Psoas muscle (tissue), 8 donors: ENCODE measurements around the gene SIRT4. TPM values are rescaled to one million over a fixed set of nuclear protein-coding genes. Genes with fewer than 3 reads are reported as not detected.

ENCODE experiments used
- ATAC-seq, 4 donors: fragments of 200-7000 bp; cut with Tn5 transposase; one replicate each; pipeline ENCODE4 v1.9.1; 2020; ENCODE audit warnings: moderate library complexity in 3 of 4, mild to moderate bottlenecking in 2 of 4
- DNase-seq, 2 donors: peaks; one replicate each; pipeline ENCODE4 v3.0.0-alpha.2; 2020
- H3K27ac ChIP-seq: fragments of 200-600 bp; one replicate; pipeline ENCODE4 v1.8.0; 2022
- H3K27me3 ChIP-seq, 3 donors: fragments of 200-600 bp in 1 of 3; one replicate each; pipeline versions ENCODE4 v1.6.1 to v1.8.0; 2013 to 2022; ENCODE audit warnings: low read length in 2 of 3, mild to moderate bottlenecking in 2 of 3, moderate library complexity in 1 of 3; ENCODE audit not compliant: insufficient read depth in 3 of 3
- H3K36me3 ChIP-seq, 2 donors: fragments of 200-600 bp in 1 of 2; one replicate each; pipeline versions ENCODE4 v1.6.1 to v1.8.0; 2013 to 2022; ENCODE audit warnings: low read depth in 1 of 2, mild to moderate bottlenecking in 1 of 2, moderate library complexity in 1 of 2; ENCODE audit not compliant: insufficient read depth in 1 of 2
- H3K4me1 ChIP-seq: fragments of 200-600 bp; one replicate; pipeline ENCODE4 v1.8.0; 2022
- H3K4me3 ChIP-seq: fragments of 200-600 bp; one replicate; pipeline ENCODE4 v1.8.0; 2022; ENCODE audit warnings: mild to moderate bottlenecking
- H3K9me3 ChIP-seq: fragments of 200-600 bp; one replicate; pipeline ENCODE4 v1.8.0; 2022
- CTCF ChIP-seq: fragments of 200-600 bp; IDR thresholded peaks from one replicate; pipeline ENCODE4 v1.8.0; 2022; ENCODE audit warnings: antibody characterized with exemption
- WGBS, 3 donors: extraction: QIAGEN DNeasy Blood & Tissue Kit; methylation state at CpG; one replicate each; pipeline versions ENCODE4 v1.1.6 to v1.1.7; 2013; 5-methylcytosine and 5-hydroxymethylcytosine counted together
- intact Hi-C, 2 donors: fragments of 100-400 bp; cut with DNase I; formaldehyde crosslinking; loops; one replicate each; pipeline versions ENCODE4 v1.11.0 to v1.14.2; 2022
- polyA plus RNA-seq, 3 donors: library from polyadenylated mRNA; stranded (reverse); fragments of 200-250 nt; gene quantifications; one replicate each; pipeline ENCODE4 v1.2.3, GENCODE V29; 2013
- total RNA-seq, 4 donors: library from RNA; stranded (reverse); fragmentation: NEBNext Ultra II Directional in 2 of 4; extraction: Animal tissue kit (Norgen Biotek cat#: 25700) in 2 of 4; gene quantifications; one replicate each; pipeline versions ENCODE4 v1.2.1 to v1.2.4, GENCODE V29; 2021 to 2023
- donor health status: healthy with polysubstance abuse.
- donor health status: DM: no; HTN: no; CAD: no; lungs with moderate emphysema.
- donor health status: Bipolar disorder and iron deficiency.
- donor health status: healthy.
- donor health status: DM: yes; HTN: yes; CAD: no.
- donor health status: DM: no; HTN: no; CAD: no.
- donor health status: DM: no; HTN: no; CAD: no.
- donor health status: DM: yes; HTN: yes; CAD: no.

Gene SIRT4
- total and polyA plus RNA-seq, 7 donors = 2.3 to 10.7 (median 5.4) TPM

DNA sequence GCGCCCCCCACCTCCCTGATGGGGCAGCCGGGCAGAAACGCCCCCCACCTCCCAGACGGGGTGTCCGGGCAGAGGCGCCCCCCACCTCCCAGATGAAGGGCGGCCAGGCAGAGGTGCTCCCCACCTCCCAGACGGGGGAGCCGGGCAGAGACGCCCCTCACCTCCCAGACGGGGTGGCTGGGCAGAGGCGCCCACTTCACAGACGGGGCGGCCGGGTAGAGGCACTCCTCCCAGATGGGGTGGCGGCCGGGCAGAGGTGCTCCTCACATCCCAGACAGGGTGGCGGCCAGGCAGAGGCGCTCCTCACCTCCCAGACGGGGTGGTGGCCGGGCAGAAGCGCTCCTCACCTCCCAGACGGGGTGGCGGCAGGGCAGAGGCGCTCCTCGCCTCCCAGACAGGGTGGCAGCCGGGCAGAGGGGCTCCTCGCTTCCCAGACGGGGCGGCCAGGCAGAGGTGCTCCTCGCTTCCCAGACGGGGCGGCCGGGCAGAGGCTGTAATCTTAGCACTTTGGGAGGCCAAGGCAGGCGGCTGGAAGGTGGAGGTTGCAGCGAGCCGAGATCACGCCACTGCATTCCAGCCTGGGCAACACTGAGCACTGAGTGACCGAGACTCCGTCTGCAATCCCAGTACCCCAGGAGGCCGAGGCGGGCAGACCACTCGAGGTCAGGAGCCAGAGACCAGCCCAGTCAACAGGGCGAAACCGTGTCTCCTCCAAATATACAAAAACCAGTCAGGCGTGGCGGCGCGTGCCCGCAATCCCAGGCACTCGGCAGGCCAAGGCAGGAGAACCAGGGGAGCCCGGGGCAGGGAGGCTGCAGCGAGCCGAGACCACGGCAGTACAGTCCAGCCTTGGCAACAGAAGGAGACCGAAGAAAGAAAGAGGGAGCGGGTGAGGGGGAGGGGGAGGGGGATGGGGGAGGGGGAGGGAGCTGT is 23.7 kb upstream of the SIRT4 start:
- WGBS, 3 donors = 95% methylated on average over 47 to 54 of the region's 57 CpGs
- no peaks in the 10 kb centered on the region for H3K4me1 ChIP-seq
- no peak for ATAC-seq
- no peak overlapping the region for H3K27ac ChIP-seq
- no peaks in the 10 kb centered on the region for H3K27me3 ChIP-seq
- no peak for TF ChIP-seq CTCF
- DNase-seq = no peak
- no peaks in the 10 kb centered on the region for H3K36me3 ChIP-seq
- H3K9me3 ChIP-seq = no peaks in the 10 kb centered on the region
- intact Hi-C loops = no loop called here
- no peak overlapping the region for H3K4me3 ChIP-seq

- Histone ChIP-seq H3K4me1 (no peaks in the 10 kb centered on the region), H3K4me3 (no peak overlapping the region), H3K36me3 (no peaks in the 10 kb centered on the region), H3K27ac (no peak overlapping the region), H3K27me3 (no peaks in the 10 kb centered on the region), H3K9me3 (no peaks in the 10 kb centered on the region)
- ATAC-seq (no peak), DNase-seq (no peak)
- WGBS, 3 donors = 72 to 79% (median 76%) methylated on average over 7 of the region's 7 CpGs
- no peak for TF ChIP-seq CTCF
- intact Hi-C loops = no loop called here
Measured at GRCh38 chr12:120283318-120283717, 18.8 kb upstream of the SIRT4 start.

GRCh38 chr12:120284381-120284780 is 17.7 kb upstream of the SIRT4 start:
- ATAC-seq = no peak
- Histone ChIP-seq H3K27me3 (no peaks in the 10 kb centered on the region), H3K27ac (no peak overlapping the region), H3K36me3 (no peaks in the 10 kb centered on the region), H3K9me3 (no peaks in the 10 kb centered on the region), H3K4me1 (no peaks in the 10 kb centered on the region), H3K4me3 (no peak overlapping the region)
- intact Hi-C loops = no loop called here
- no peak for TF ChIP-seq CTCF
- 75 to 84% (median 80%) methylated on average over 3 of the region's 3 CpGs for WGBS, 3 donors
- DNase-seq = no peak

DNA sequence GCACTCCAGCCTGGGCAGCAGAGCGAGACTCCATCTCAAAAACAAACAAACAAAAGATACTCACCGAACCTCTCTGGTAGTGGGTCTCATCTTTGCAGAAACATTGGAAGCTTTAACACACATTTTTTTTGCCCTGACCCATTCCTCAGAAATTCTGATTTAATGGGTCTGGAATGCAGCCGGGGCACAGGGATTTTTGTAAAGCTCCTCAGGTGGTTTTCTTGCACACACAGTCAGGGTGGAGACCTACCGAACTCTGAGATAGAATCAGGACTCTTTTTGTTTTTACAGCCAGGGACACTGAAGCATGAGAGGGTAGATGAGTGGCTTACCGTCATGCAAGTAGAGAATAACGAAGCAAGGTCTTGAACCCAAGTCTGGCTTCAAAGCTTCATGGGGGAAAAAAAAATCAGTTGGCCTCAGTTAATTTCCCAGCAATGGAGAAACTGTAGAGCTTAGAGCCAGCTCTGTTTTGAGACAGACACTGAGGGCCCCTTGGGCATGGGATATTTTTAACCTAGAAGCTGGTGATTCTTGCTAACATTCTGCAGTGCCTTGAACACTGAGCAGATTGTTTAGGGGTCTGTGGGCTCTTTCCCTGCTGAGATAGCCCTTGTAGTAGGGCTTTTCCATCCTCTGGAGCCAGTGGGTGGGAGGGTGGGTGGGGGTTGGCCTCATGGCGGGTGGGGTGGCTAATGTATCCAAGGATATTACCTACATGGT is 15.2 kb upstream of the SIRT4 start:
- Histone ChIP-seq H3K4me1 (peaks cover 3% of the 10 kb centered on the region), H3K9me3 (no peaks in the 10 kb centered on the region), H3K36me3 (no peaks in the 10 kb centered on the region), H3K27ac (no peak overlapping the region), H3K27me3 (no peaks in the 10 kb centered on the region), H3K4me3 (no peak overlapping the region)
- no peak for TF ChIP-seq CTCF
- DNase-seq = no peak
- intact Hi-C loops = no loop called here
- WGBS, 3 donors = 56 to 68% (median 61%) methylated on average over 7 of the region's 7 CpGs
- no peak for ATAC-seq
